Measurements from ENCODE around the gene IL17RA. TPM values are rescaled to one million over a fixed set of nuclear protein-coding genes. Genes with fewer than 3 reads are reported as not detected.

IL17RA gene
- polyA plus RNA-seq, 1 experiment: 20.3 TPM

DNA sequence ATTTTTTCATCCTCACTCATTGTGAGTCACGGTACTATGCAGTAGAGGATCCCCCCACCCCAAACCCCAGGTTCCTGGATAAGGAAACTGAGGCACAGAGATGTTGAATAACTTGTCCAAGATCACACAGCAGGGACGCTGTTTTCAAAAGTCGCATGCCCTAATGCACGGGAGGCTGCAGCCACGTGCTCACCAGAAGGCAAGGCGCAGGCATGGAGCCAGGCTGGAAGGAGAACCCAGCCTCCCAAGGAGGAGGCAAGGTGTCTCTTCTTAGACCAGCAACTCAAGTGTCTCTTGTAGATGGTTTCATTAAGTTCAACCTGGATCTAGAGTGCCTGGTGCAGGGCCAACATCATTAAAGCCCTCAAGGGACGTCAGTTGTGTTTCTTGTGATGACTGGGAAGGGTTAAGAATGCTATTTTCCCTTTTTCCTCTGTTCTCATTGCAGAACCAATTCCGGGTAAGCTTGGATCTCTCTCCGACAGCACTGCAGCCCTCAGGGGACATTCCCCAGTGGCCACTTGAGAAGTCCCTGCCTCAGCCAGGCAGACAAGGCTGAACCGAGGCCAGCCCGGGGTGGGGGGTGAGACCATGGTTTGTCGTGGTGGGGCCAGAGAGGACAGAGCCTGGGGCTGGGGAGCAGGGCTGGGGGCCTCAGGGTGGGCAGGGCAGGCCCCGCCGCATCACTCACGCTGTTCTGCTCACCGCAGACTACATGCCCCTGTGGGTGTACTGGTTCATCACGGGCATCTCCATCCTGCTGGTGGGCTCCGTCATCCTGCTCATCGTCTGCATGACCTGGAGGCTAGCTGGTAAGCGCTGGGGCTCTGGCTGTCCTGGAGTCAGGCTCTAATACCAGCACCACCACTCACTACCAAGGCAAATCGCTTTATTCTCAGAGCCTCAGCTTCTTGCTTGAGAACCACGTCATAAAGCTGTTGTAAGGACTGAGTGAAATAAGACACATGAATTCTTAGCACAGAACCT is 20.6 kb downstream of the IL17RA start:
- ChIA-PET POLR2A (no interaction called here), CTCF (interaction anchor here (0.5 kb wide), 1 partner anchor 17 kb away, joined by 4 read pairs; no protein-coding TSS in a partner anchor)
- TF ChIP-seq, protein P1, sequence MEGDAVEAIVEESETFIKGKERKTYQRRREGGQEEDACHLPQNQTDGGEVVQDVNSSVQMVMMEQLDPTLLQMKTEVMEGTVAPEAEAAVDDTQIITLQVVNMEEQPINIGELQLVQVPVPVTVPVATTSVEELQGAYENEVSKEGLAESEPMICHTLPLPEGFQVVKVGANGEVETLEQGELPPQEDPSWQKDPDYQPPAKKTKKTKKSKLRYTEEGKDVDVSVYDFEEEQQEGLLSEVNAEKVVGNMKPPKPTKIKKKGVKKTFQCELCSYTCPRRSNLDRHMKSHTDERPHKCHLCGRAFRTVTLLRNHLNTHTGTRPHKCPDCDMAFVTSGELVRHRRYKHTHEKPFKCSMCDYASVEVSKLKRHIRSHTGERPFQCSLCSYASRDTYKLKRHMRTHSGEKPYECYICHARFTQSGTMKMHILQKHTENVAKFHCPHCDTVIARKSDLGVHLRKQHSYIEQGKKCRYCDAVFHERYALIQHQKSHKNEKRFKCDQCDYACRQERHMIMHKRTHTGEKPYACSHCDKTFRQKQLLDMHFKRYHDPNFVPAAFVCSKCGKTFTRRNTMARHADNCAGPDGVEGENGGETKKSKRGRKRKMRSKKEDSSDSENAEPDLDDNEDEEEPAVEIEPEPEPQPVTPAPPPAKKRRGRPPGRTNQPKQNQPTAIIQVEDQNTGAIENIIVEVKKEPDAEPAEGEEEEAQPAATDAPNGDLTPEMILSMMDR (IDR thresholded peaks at IDR 0.05; ENCODE audit: low read depth, low read length): no peak
- H3K27me3 ChIP-seq (ENCODE audit: control insufficient read depth, insufficient read depth, low read length): no peaks in the 10 kb centered on the region
- H3K4me3 ChIP-seq (ENCODE audit: low read depth, low read length): no peak overlapping the region
- H3K27ac ChIP-seq (ENCODE audit: low read depth, low read length): no peak overlapping the region
- DNase-seq (ENCODE audit: low read depth, low spot score): no peak
- no peaks in the 10 kb centered on the region for H3K9me3 ChIP-seq (ENCODE audit: control insufficient read depth, insufficient read depth, low read length)

GRCh38 chr22:17106161-17106784 is 21.5 kb downstream of the IL17RA start:
- Histone ChIP-seq H3K4me3 (ENCODE audit: low read depth, low read length) (no peak overlapping the region), H3K27me3 (ENCODE audit: control insufficient read depth, insufficient read depth, low read length) (no peaks in the 10 kb centered on the region), H3K9me3 (ENCODE audit: control insufficient read depth, insufficient read depth, low read length) (no peaks in the 10 kb centered on the region), H3K27ac (ENCODE audit: low read depth, low read length) (no peak overlapping the region)
- POLR2A ChIA-PET: no interaction called here
- TF ChIP-seq, protein P1 (IDR thresholded peaks at IDR 0.05; ENCODE audit: low read depth, low read length): no peak
- CTCF ChIA-PET: interaction anchor here (0.5 to 0.9 kb wide), 3 partner anchors 18 to 296 kb away, joined by 4 read pairs; no protein-coding TSS in a partner anchor
- no peak for DNase-seq (ENCODE audit: low read depth, low spot score)

DNA sequence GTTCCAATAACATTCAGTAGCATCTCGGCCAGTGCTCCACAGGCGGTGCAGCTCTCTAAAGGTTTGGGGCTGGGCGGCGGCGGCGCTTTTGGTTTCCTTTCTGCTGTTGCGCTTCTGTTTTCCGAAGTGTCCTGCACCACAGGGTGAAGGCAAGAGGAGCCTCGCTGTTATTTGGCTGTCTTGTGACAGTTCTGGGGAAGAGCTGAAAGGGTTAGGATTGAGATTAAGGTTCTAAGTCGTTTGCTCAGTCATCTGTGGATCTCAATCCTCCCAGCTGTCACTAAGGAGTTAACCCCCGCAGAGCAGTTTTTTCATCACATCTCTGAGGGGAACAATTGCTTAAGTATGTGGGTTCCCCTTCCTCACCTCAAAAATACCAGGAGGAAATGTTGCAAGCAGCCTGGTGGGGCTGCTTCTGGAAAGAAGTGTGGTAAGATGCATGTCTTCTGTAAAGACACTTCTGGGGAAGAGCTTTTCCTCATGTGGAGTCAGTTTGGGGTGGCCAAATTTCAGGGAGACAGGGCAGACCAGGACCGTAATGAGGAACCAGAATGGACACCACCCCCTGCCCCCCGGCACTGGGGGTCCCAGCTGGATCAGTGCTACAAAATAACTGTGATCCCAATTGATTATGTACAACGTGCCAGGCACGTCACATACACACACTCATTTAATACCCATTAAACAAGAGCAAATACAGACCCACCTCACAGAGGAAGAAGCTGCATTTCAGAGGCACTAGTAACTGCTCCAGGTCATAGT is 22.2 kb downstream of the IL17RA start:
- Histone ChIP-seq H3K27me3 (ENCODE audit: control insufficient read depth, insufficient read depth, low read length) (no peaks in the 10 kb centered on the region), H3K4me3 (ENCODE audit: low read depth, low read length) (no peak overlapping the region), H3K9me3 (ENCODE audit: control insufficient read depth, insufficient read depth, low read length) (no peaks in the 10 kb centered on the region), H3K27ac (ENCODE audit: low read depth, low read length) (no peak overlapping the region)
- CTCF ChIA-PET: interaction anchor here (0.6 to 0.9 kb wide), 2 partner anchors 32 to 295 kb away, joined by 4 read pairs; no protein-coding TSS in a partner anchor
- no peak for DNase-seq (ENCODE audit: low read depth, low spot score)
- POLR2A ChIA-PET: no interaction called here
- TF ChIP-seq, protein P1 (IDR thresholded peaks at IDR 0.05; ENCODE audit: low read depth, low read length): no peak

GRCh38 chr22:17107547-17107810 is 22.7 kb downstream of the IL17RA start:
- no peaks in the 10 kb centered on the region for H3K9me3 ChIP-seq (ENCODE audit: control insufficient read depth, insufficient read depth, low read length)
- ChIA-PET CTCF (interaction anchor here (0.9 kb wide), 1 partner anchor 33 kb away, joined by 4 read pairs; no protein-coding TSS in a partner anchor), POLR2A (no interaction called here)
- DNase-seq (ENCODE audit: low read depth, low spot score): no peak
- H3K27ac ChIP-seq (ENCODE audit: low read depth, low read length): no peak overlapping the region
- H3K27me3 ChIP-seq (ENCODE audit: control insufficient read depth, insufficient read depth, low read length): no peaks in the 10 kb centered on the region
- no peak overlapping the region for H3K4me3 ChIP-seq (ENCODE audit: low read depth, low read length)
- TF ChIP-seq, protein P1 (IDR thresholded peaks at IDR 0.05; ENCODE audit: low read depth, low read length): no peak

Measured in AG04450 (cell line).